Panc1 (cell line): ENCODE results near the gene CCDC69. TPM values are rescaled to one million over a fixed set of nuclear protein-coding genes. Genes with fewer than 3 reads are reported as not detected.

ENCODE experiments used
- ATAC-seq: fragments of 200-7000 bp; cut with Tn5 transposase; 2 replicates; pipeline ENCODE4 v1.9.1; 2020; ENCODE audit warnings: mild to moderate bottlenecking, moderate library complexity
- BruUV-seq: library from RNA; stranded (reverse); fragments of 400-500 nt; replicated peaks from 2 replicates; lab custom pipeline; 2021; lab: Mats Ljungman, UMichigan
- CTCF ChIA-PET: fragments of 300-600 bp; sonication (Branson Sonifier 250); formaldehyde crosslinking; loops from one replicate; lab custom pipeline; 2022; ENCODE audit warnings: antibody characterized with exemption; lab: Charles Lee
- POLR2A ChIA-PET: fragments of 300-600 bp; sonication (Branson Sonifier 250); formaldehyde crosslinking; loops from one replicate; lab custom pipeline; 2022; ENCODE audit warnings: antibody characterized with exemption; lab: Charles Lee
- DNase-seq: peaks from one replicate; pipeline ENCODE4 v3.0.0-alpha.2; 2010; ENCODE audit warnings: low read depth, low spot score
- H3K27ac ChIP-seq: 2 replicates; pipeline ENCODE4 v1.5.1; 2011; ENCODE audit warnings: mild to moderate bottlenecking, low read length, inconsistent platforms
- H3K27me3 ChIP-seq: fragments of 200-500 bp; sonication (Bioruptor generic); 2 replicates; pipeline ENCODE4 v1.6.0; 2014; ENCODE audit warnings: low read length, inconsistent platforms; ENCODE audit not compliant: control insufficient read depth, insufficient read depth
- H3K36me3 ChIP-seq: fragments of 200-500 bp; sonication (Bioruptor generic); 2 replicates; pipeline ENCODE4 v1.5.1; 2014; ENCODE audit warnings: inconsistent platforms, mild to moderate bottlenecking, low read length, moderate library complexity; ENCODE audit not compliant: control insufficient read depth, insufficient read depth
- H3K4me1 ChIP-seq: 2 replicates; pipeline ENCODE4 v1.5.1; 2011; ENCODE audit warnings: inconsistent platforms, mild to moderate bottlenecking, low read length, moderate library complexity; ENCODE audit not compliant: control insufficient read depth, insufficient read depth
- H3K4me3 ChIP-seq, 2 experiments: 2 replicates each; pipeline ENCODE4 v1.5.1; 2011 to 2012; ENCODE audit warnings: low read depth in 2 of 2, low read length in 2 of 2, mild to moderate bottlenecking in 2 of 2, inconsistent platforms in 1 of 2, moderate library complexity in 1 of 2
- H3K9me3 ChIP-seq: fragments of 200-500 bp; sonication (Bioruptor generic); 2 replicates; pipeline ENCODE4 v1.5.1; 2014; ENCODE audit warnings: low read depth, mild to moderate bottlenecking, inconsistent platforms, low read length, moderate library complexity; ENCODE audit not compliant: control insufficient read depth, insufficient read depth
- CTCF ChIP-seq: fragments of 450-650 bp; IDR thresholded peaks from 2 replicates; pipeline ENCODE4 v1.5.1; 2017; ENCODE audit warnings: mild to moderate bottlenecking
- POLR2AphosphoS5 ChIP-seq: IDR thresholded peaks from 2 replicates; pipeline ENCODE4 v1.6.1; 2012; ENCODE audit warnings: mild to moderate bottlenecking, low read depth, low read length, moderate library complexity
- SIN3A ChIP-seq: IDR thresholded peaks from 2 replicates; pipeline ENCODE4 v1.6.1; 2012; ENCODE audit warnings: low read depth, mild to moderate bottlenecking, low read length, moderate library complexity, borderline replicate concordance; ENCODE audit not compliant: insufficient read depth
- TCF7L2 ChIP-seq: IDR thresholded peaks from 2 replicates; pipeline ENCODE4 v1.6.1; 2011; ENCODE audit warnings: mild to moderate bottlenecking, low read depth, low read length, inconsistent platforms
- in situ Hi-C: cut with HindIII; loops from 2 replicates; pipeline ENCODE4 v1.10.0; 2016; ENCODE audit warnings: low sequenced_read_pairs, low pct_unique_long_range_greater_than_20kb
- intact Hi-C: fragments of 100-400 bp; cut with micrococcal nuclease; formaldehyde crosslinking; loops from one replicate; pipeline ENCODE4 v1.10.0; 2022; ENCODE audit not compliant: unreplicated experiment
- total RNA-seq: library from RNA; stranded (reverse); gene quantifications from one replicate; pipeline ENCODE4 v1.2.1, GENCODE V29; 2021; ENCODE audit not compliant: unreplicated experiment
- TF ChIP-seq, protein P1 (sequence below), 2 experiments: IDR thresholded peaks; 2 replicates each; pipeline ENCODE4 v1.6.1; 2011 to 2012; ENCODE audit warnings: low read depth in 2 of 2, control low read depth in 1 of 2, low read length in 1 of 2, mild to moderate bottlenecking in 1 of 2, moderate library complexity in 1 of 2; ENCODE audit not compliant: insufficient read depth in 1 of 2

CCDC69 gene
- total RNA-seq, 1 experiment from 2014 or later, result 2.1 TPM

- no peak overlapping the region for H3K27ac ChIP-seq
- no TSS peak for BruUV-seq
- ChIA-PET CTCF (interaction anchor here (1.1 kb wide), 1 partner anchor 9 kb away, joined by 4 read pairs; no protein-coding TSS in a partner anchor), POLR2A (no interaction called here)
- intact Hi-C loops, result no loop called here
- TF ChIP-seq, protein P1, sequence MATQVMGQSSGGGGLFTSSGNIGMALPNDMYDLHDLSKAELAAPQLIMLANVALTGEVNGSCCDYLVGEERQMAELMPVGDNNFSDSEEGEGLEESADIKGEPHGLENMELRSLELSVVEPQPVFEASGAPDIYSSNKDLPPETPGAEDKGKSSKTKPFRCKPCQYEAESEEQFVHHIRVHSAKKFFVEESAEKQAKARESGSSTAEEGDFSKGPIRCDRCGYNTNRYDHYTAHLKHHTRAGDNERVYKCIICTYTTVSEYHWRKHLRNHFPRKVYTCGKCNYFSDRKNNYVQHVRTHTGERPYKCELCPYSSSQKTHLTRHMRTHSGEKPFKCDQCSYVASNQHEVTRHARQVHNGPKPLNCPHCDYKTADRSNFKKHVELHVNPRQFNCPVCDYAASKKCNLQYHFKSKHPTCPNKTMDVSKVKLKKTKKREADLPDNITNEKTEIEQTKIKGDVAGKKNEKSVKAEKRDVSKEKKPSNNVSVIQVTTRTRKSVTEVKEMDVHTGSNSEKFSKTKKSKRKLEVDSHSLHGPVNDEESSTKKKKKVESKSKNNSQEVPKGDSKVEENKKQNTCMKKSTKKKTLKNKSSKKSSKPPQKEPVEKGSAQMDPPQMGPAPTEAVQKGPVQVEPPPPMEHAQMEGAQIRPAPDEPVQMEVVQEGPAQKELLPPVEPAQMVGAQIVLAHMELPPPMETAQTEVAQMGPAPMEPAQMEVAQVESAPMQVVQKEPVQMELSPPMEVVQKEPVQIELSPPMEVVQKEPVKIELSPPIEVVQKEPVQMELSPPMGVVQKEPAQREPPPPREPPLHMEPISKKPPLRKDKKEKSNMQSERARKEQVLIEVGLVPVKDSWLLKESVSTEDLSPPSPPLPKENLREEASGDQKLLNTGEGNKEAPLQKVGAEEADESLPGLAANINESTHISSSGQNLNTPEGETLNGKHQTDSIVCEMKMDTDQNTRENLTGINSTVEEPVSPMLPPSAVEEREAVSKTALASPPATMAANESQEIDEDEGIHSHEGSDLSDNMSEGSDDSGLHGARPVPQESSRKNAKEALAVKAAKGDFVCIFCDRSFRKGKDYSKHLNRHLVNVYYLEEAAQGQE (IDR thresholded peaks at IDR 0.05; ENCODE audit: insufficient read depth in 1 of 2, low read depth in 2 of 2, low read length in 1 of 2), result no peak
- TF ChIP-seq TCF7L2, result no peak
- DNase-seq, result no peak
- peaks cover 2% of the 10 kb centered on the region; the same call in 1 of the 2 replicates for H3K4me1 ChIP-seq
- no peaks in the 10 kb centered on the region for H3K27me3 ChIP-seq
- no peak overlapping the region for H3K4me3 ChIP-seq
- in situ Hi-C loops, result no loop called here
- peak; percentile 63 for ATAC-seq
- no peaks in the 10 kb centered on the region for H3K36me3 ChIP-seq
- no peaks in the 10 kb centered on the region for H3K9me3 ChIP-seq
Observed at GRCh38 chr5:151173711-151174611, 49.9 kb downstream of the CCDC69 start.

GRCh38 chr5:151171529-151171928 is 52.4 kb downstream of the CCDC69 start:
- no peak overlapping the region for H3K27ac ChIP-seq
- no TSS peak for BruUV-seq

More at GRCh38 chr5:151171529-151171928, 52.4 kb downstream of the CCDC69 start:
- Histone ChIP-seq H3K9me3 (no peaks in the 10 kb centered on the region), H3K4me1 (peaks cover 2% of the 10 kb centered on the region; the same call in 1 of the 2 replicates), H3K36me3 (no peaks in the 10 kb centered on the region), H3K4me3 (no peak overlapping the region), H3K27me3 (no peaks in the 10 kb centered on the region)
- in situ Hi-C loops (no loop called here), intact Hi-C loops (no loop called here)
- ATAC-seq (no peak), DNase-seq (no peak)
- no peak for TF ChIP-seq SIN3A
- no peak for TF ChIP-seq TCF7L2
- TF ChIP-seq, protein P1 (IDR thresholded peaks at IDR 0.05; ENCODE audit: insufficient read depth in 1 of 2, low read depth in 2 of 2, low read length in 1 of 2), result no peak
- no peak for TF ChIP-seq POLR2AphosphoS5
- TF ChIP-seq CTCF, result no peak
- ChIA-PET CTCF (interaction anchor here (0.7 kb wide), 1 partner anchor 18 kb away, joined by 5 read pairs; no protein-coding TSS in a partner anchor), POLR2A (no interaction called here)
